NCI-H82 treated with DMSO at 0.1 percent for 48 hours (cell line): ENCODE measurements around the gene TMEM132E.

Source experiments
- DNase-seq: peaks from one replicate; lab custom pipeline; 2025; ENCODE audit not compliant: unreplicated experiment; lab: John Stamatoyannopoulos, UW

The TMEM132E gene

DNA sequence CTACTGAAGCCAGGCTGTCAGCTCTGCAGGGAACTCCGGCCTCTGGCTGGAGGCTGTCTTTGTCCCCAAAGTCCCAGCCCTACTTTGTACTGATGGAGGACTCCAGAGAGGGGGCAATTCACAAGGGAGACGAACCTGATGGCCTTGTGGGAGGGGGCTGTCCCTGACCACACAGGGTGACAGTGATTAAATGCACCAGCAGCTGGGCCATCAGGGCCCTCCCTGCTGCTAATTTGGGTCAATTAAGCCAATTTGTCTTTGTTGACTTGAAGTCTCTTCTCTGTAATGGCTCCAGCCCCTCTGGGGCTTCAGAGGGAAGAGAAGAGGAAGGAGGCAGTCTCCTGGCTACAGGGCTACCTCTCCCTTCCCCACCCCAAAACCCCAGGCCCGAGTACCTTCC, 22.0 kb downstream of the TMEM132E start:
- DNase-seq, result peak; percentile 73

DNA sequence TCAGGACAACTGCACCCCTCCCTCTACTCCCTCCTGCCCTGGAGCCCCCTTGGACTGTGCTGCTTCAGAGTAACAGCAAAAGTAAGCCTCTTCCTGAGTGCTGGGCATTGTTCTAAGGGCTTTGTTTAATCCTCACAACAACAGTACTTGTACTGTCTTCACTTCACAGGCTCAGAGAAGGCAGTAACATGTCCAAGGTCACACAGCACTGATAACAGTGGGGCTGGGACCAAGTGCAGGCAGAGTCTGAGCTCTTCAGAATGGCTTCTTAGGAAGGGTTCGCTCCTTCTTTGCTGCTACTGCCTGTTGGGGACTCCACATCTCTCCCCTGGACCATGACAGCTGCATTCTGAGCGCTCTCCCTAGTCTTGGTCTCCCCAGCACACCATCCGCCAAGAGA, 24.6 kb downstream of the TMEM132E start:
- DNase-seq, result no peak

GRCh38 chr17:34606763-34607162, 27.4 kb downstream of the TMEM132E start:
- no peak for DNase-seq

DNA sequence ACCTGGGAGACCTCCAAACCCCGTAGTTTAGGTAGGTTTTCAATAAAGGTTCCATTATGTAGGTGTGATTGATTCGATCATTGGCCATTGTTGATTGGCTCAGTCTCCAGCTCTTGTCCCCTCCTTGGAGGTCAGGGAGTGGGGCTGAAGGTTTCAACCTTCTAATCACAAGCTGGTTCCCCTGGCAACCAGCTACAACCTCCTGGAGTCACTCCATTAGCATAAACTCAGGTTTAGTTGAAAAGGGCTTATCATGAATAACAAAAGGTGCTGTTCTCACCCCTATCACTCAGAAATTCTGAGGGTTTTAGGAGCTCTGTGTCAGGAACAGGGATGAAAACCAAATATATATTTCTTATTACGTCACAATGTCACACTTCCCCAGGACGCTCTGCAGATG, 28.5 kb downstream of the TMEM132E start:
- DNase-seq, result no peak

- DNase-seq, result peak; percentile 40
Measured at GRCh38 chr17:34609210-34609609, 29.8 kb downstream of the TMEM132E start.

DNA sequence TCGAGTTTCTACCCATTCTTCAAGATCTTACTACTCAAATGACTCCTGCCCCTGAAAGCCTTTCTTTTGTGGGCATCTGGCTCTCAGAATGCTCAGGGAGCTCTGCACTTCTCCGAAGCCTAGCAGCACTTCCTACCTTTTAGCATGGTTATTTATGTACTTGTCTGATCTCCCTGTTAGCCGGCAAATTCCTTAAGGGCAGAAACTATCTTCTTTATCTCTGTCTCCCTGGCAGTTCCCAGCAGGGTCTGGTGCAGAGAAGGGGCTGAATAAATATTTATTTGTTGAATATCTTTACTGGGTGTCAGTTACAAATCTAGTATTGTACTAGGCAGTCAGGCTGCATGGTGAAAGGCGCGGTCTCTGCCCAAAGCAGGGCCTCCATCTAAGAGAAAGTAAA, 30.7 kb downstream of the TMEM132E start:
- no peak for DNase-seq

DNA sequence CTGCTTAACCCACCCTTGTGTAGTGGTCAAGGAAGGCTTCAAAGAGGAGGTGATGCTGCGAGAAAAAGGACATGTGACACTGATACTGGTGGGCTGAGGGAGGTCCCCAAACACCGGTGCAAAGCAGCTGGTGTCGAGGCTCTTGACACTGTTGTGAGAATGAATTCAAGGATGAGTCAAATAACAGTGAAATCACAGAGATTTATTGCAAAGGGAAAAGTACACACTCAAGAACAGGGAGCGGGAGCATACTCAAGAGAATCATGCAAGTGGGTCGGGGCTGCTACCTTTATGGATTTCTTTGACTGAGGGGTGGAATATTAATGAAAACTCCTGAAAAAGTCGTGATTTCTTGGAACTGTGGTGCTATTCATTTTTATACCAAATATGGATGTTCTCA, 31.1 kb downstream of the TMEM132E start:
- no peak for DNase-seq

DNA sequence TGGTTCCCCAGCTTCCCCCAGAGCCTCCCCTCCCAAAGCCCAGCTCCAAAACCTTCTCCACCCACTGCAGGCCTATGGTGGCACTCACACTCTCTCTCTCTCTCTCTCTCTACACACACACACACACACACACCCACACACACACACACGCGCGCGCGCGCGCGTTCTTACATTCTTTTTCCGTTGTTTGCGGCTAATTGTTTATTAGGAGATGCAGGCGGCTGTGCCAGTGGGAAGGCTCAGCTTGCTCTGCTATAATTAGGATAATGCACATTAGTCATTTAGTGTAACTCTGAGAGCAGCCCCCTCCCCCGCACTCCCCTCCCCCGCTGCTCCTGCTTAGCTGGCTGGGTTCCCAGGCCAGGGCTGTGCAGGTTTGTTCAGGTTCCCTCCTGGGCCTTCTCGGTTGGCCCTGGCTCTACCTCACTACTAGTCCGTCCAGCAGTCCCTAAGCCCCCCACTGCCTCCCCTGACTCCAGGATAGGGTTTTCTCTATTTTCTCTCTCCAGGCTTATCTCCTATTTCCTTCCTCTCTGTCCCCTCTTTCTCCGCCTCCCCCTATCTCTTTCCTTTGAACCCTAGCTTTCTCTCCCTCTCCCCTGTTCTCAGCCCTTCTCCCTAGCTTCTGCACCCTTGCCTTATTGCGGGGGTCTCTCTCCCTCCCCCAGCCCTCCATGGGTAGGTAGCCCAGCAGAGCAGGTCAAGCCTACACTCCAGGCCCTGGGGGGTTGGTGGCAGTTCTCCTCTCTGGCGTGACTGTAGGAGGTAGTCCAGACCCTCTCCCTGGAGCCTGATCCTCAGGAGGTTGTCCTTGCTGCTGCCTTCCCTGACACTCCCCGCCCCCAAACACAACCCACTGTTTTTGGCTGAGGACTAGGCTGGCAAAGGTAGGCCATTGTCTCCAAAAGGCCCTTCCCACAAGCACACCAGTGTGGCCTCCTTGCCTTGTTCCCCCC, 34.0 kb downstream of the TMEM132E start:
- DNase-seq, result peak; percentile 82

DNA sequence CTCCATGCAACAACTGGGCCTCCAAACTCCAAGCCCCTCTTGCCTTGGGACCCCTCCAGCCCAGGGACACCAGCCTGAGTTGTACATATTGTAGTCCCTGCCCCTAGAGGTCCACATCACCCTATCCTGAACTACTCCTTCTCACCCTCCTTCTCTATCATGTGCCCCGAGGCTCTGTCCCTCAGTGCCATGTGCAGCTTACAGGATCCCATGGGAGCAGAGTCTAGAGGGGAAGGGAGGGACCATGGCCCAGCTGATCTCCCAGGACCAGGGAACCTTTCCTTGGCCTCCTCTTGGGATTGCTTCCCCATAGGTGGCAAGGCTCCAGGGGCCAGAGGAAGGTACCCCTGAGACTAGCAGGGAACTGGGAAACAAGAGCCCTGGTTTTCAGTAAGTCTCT, 35.3 kb downstream of the TMEM132E start:
- peak; percentile 65 for DNase-seq

GRCh38 chr17:34615326-34615725, 35.9 kb downstream of the TMEM132E start:
- no peak for DNase-seq

DNA sequence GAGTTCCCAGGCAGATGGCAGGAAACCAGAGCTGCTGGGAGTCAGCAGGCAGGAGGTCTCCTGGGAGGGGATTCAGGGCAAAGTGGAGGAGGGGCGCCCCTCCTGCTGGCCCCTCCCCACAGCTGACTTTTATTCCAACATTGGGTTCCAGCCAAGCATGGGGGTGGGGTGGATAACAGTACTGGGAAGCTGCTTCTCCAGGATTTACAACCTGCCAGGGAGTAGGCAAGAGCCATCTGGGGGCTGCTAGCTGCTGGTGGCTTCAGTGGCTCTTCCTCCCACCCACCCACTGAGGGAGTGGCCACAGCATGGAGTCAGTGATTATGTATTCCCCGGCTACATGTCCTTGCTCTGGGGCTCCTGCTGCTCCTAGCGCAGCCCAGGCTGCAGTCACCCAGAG, 36.8 kb downstream of the TMEM132E start:
- peak; percentile 98 for DNase-seq

GRCh38 chr17:34617398-34617797, 38.0 kb downstream of the TMEM132E start:
- no peak for DNase-seq

DNA sequence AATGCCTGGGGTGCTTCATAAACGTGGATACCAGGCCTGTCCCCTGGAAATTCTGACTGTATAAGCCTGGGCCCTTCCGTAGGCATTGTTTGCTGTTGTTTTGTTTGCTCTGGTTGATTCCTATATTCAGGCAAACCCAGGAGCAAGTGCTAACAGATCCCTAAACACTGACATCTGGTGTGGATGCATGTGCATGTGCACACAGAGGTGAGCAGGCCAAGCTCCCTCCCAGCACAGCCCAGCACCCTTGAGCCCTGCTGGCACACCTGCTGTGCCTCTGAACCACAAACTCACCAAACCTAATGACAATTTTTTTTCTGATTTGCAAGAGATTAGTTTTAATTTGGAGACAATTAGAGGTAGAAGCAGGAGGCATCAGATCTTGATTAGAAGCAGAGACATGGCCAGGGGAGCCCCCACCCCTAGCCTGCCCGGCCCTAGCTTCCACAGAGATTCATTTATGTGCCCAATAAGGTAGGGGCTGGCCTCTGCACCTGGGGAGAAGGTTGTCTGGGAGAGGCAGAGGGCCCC, 40.4 kb downstream of the TMEM132E start:
- peak; percentile 45 for DNase-seq

GRCh38 chr17:34620458-34620857, 41.1 kb downstream of the TMEM132E start:
- DNase-seq, result no peak

DNA sequence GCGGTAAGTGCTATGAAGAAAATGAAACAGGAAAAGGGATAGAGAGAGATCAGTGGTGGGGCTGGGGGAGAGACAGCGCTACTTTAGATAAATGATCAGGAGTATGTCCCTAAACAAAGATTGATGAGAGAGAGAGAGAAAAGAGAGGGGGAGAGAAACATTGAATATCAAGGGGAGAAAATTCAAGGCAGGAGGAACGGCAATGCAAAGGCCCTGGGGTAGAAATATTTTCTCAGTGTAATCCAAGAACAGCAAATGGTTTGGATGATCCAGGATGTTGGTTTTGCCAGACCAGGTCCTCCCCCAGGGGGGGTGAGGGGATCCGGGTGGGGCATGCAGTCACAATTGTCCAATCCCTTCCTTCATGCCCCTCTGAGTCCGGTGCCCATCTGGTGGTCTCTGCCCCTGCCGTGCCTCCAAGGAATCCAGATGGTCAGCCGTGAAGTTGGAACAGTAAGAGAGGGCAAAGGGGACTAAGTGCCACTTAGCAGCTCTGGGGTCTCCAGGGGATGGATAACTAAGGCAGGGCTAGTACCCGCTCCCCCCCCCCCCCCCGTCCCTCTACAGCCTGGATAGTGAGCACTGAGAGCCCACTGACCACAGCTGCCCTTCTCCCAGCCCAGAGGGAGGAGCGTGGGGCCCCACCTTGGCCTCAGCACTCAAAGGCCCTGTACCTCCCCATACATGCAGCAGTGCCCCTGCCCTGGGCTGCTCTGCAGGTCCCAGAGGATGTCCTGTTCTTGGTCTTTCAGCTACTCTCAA, 43.7 kb downstream of the TMEM132E start:
- DNase-seq, result no peak

GRCh38 chr17:34623856-34624766, 44.7 kb downstream of the TMEM132E start:
- DNase-seq, result peak; percentile 34

DNA sequence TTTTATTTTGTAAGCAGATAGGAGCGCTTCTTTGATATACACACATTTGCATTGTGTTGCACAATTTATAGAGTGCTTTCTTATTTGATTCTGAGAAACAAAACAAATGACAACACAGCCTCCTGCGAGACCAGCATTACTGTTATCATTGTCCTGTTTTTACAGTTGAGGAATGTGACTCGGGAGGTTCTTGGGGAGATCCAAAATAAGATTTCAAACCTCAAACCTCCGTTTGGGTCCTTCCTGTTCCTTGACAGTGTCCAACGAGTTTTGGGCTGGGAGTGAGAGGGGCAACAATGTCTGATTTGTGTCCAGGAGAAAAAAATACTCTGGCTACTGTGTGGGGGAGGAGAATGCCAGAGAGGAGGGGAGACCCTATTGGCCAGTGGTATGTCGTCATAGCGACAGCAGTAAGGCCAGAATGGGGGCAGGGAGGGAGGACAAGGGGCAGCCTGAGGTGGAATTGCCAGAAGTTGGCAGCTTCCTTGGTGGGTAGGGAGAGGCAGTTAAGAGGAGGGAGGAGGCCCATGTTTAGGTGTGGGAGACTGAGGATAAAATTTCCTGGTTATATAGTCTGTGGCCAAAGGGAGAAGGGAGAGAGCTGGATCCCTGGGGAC, 45.5 kb downstream of the TMEM132E start:
- DNase-seq, result no peak

- no peak for DNase-seq
Measured at GRCh38 chr17:34626121-34626681, 46.8 kb downstream of the TMEM132E start.

GRCh38 chr17:34628879-34629278, 49.5 kb downstream of the TMEM132E start:
- no peak for DNase-seq

DNA sequence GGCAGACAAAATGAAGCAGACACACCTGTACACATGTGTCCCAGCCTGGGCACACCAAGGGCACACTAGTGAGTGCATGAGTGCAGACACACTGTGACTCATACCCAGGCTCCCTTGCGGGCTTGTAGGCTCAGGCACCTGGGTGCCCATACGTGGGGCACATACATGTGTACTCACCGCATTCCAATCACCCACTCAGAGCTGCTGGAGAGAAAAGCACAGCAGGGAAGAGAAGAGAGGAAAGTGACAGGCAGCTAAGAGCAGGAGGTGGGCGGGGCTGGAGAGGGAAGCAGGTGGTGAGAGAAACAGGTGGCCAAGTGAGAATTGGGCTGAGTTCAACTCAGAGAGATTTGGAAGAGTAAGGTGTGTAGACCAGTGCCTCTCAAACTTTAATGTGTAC, 54.0 kb downstream of the TMEM132E start:
- no peak for DNase-seq
